Loucy (cell line): Measurements from ENCODE around the gene POMT1.

Experiments used
- CTCF ChIP-seq: fragments of 200-600 bp; sonication (generic); conservative IDR thresholded peaks from 2 replicates; pipeline ENCODE4 v1.5.1; 2014; ENCODE audit warnings: mild to moderate bottlenecking, antibody characterized with exemption, low read length
- EZH2phosphoT487 ChIP-seq: fragments of 200-600 bp; IDR thresholded peaks from 2 replicates; pipeline ENCODE4 v1.6.1; 2018; ENCODE audit warnings: antibody characterized with exemption, mild to moderate bottlenecking, moderate library complexity, borderline replicate concordance

DNA sequence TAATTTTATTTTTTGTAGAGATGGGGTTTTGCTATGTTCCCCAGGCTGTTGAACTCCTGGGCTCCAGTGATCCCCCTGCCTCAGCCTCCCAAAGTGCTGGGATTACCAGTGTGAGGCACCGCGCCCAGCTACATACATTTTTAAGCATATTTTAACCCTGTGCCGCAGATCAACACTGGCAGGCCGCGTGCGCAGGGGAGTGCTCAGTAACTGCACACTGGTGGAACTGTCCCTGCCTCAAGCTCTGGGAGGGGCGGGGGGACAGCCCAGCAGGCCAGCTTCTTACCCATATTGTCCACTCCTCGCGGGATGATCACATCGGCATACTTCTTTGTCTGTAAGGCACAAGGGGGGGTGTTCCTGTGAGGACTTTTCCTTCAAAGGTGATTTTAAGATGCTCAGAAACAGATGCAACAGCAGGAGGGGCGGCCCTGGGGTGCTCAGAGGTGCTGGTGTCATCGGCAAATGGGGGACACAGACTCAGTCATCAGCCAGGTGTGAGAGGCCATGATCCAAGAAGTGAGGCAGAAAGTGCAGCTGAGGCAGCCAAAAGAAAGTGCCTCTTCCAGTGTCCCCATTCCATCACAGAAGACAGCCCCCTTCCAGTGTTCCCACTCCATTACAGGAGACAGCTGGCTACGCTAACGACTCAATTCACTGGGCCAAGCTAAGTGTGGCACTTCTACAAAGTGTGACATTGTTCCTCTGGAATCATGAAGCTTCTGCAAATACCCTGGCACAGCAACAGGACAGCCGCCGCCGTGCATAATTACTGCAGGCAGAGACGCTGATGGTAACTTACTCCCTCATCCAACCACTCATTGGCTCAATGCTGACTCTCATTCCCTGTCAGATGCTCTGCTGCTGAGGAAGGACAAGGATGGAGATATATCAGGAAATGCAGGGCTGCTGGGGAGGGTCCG, 23.2 kb downstream of the POMT1 start:
- TF ChIP-seq CTCF (no peak), EZH2phosphoT487 (no peak)
